DND-41 (cell line): ENCODE results near the gene TSSC4.

ENCODE experiments used
- ATAC-seq: fragments of 200-7000 bp; cut with Tn5 transposase; 3 replicates; pipeline ENCODE4 v1.9.1; 2021; ENCODE audit warnings: low read depth; ENCODE audit not compliant: insufficient read depth
- DNase-seq: peaks from one replicate; pipeline ENCODE4 v3.0.0-alpha.2; 2020
- H2AFZ ChIP-seq: 2 replicates; pipeline ENCODE4 v1.6.0; 2012; ENCODE audit warnings: low read depth, low read length
- H3K27ac ChIP-seq: 2 replicates; pipeline ENCODE4 v1.5.1; 2012; ENCODE audit warnings: low read length, inconsistent platforms
- H3K27me3 ChIP-seq: fragments of 200-600 bp; sonication (generic); 2 replicates; pipeline ENCODE4 v1.6.0; 2012; ENCODE audit warnings: low read length, mild to moderate bottlenecking, inconsistent platforms; ENCODE audit not compliant: insufficient read depth, poor library complexity
- H3K36me3 ChIP-seq: 2 replicates; pipeline ENCODE4 v1.5.1; 2012; ENCODE audit warnings: low read length, inconsistent platforms; ENCODE audit not compliant: insufficient read depth
- H3K4me1 ChIP-seq: 2 replicates; pipeline ENCODE4 v1.5.1; 2012; ENCODE audit warnings: mild to moderate bottlenecking, low read length; ENCODE audit not compliant: insufficient read depth
- H3K4me2 ChIP-seq: 2 replicates; pipeline ENCODE4 v1.6.0; 2012; ENCODE audit warnings: mild to moderate bottlenecking, moderate library complexity, low read length, inconsistent platforms; ENCODE audit not compliant: insufficient read depth
- H3K4me3 ChIP-seq, 2 experiments: fragments of 200-600 bp in 1 of 2; shearing (Covaris generic) in 1 of 2; 2 replicates each; pipeline ENCODE4 v1.5.1; 2012 to 2016; ENCODE audit warnings: inconsistent platforms in 2 of 2, low read length in 2 of 2, mild to moderate bottlenecking in 2 of 2, low read depth in 1 of 2, moderate library complexity in 1 of 2
- H3K79me2 ChIP-seq: 2 replicates; pipeline ENCODE4 v1.6.0; 2012; ENCODE audit warnings: low read length, inconsistent platforms; ENCODE audit not compliant: insufficient read depth
- H3K9ac ChIP-seq: 2 replicates; pipeline ENCODE4 v1.6.0; 2012; ENCODE audit warnings: low read depth, mild to moderate bottlenecking, inconsistent platforms, low read length, moderate library complexity
- H3K9me3 ChIP-seq: 2 replicates; pipeline ENCODE4 v1.5.1; 2012; ENCODE audit warnings: low read length, moderate library complexity, mild to moderate bottlenecking, inconsistent platforms; ENCODE audit not compliant: insufficient read depth, severe bottlenecking
- H4K20me1 ChIP-seq: 2 replicates; pipeline ENCODE4 v1.6.0; 2012; ENCODE audit warnings: low read length; ENCODE audit not compliant: insufficient read depth
- CTCF ChIP-seq: IDR thresholded peaks from 2 replicates; pipeline ENCODE4 v1.5.1; 2012; ENCODE audit warnings: borderline replicate concordance, low read length, moderate library complexity, mild to moderate bottlenecking; ENCODE audit not compliant: poor library complexity, severe bottlenecking; ENCODE audit errors: extremely low read depth
- EZH2 ChIP-seq: IDR thresholded peaks from 3 replicates; pipeline ENCODE4 v1.6.1; 2012; ENCODE audit warnings: borderline replicate concordance, low read depth, mild to moderate bottlenecking, moderate library complexity, low read length, inconsistent platforms; ENCODE audit not compliant: severe bottlenecking

TSSC4 gene

GRCh38 chr11:2432628-2433071, 32.1 kb downstream of the TSSC4 start:
- Histone ChIP-seq H3K4me1 (no peaks in the 10 kb centered on the region), H3K9ac (no peak overlapping the region), H3K27ac (no peak overlapping the region), H3K79me2 (no peaks in the 10 kb centered on the region), H3K4me2 (no peak overlapping the region), H4K20me1 (no peaks in the 10 kb centered on the region; the same call in 1 of the 2 replicates), H3K36me3 (no peaks in the 10 kb centered on the region), H3K4me3 (no peak overlapping the region), H2AFZ (no peak overlapping the region), H3K9me3 (no peaks in the 10 kb centered on the region), H3K27me3 (no peaks in the 10 kb centered on the region)
- no peak for TF ChIP-seq EZH2
- TF ChIP-seq CTCF = no peak
- ATAC-seq (no peak), DNase-seq (no peak)

- Histone ChIP-seq H2AFZ (no peak overlapping the region), H3K4me3 (no peak overlapping the region), H3K4me2 (no peak overlapping the region), H3K9ac (no peak overlapping the region), H3K4me1 (no peaks in the 10 kb centered on the region), H3K27ac (no peak overlapping the region), H3K79me2 (no peaks in the 10 kb centered on the region), H3K9me3 (no peaks in the 10 kb centered on the region), H4K20me1 (no peaks in the 10 kb centered on the region; the same call in 1 of the 2 replicates), H3K27me3 (no peaks in the 10 kb centered on the region), H3K36me3 (no peaks in the 10 kb centered on the region)
- no peak for TF ChIP-seq CTCF
- no peak for TF ChIP-seq EZH2
- DNase-seq (no peak), ATAC-seq (no peak)
Observed at GRCh38 chr11:2433106-2433925, 32.8 kb downstream of the TSSC4 start.

GRCh38 chr11:2434008-2434407, 33.5 kb downstream of the TSSC4 start:
- H3K4me3 ChIP-seq = no peak overlapping the region
- no peaks in the 10 kb centered on the region for H3K79me2 ChIP-seq
- H3K4me1 ChIP-seq = no peaks in the 10 kb centered on the region
- TF ChIP-seq EZH2 = no peak
- TF ChIP-seq CTCF = no peak
- H3K27ac ChIP-seq = no peak overlapping the region
- H2AFZ ChIP-seq = no peak overlapping the region
- H3K9ac ChIP-seq = no peak overlapping the region
- no peaks in the 10 kb centered on the region; the same call in 1 of the 2 replicates for H4K20me1 ChIP-seq
- H3K4me2 ChIP-seq = no peak overlapping the region
- DNase-seq (no peak), ATAC-seq (no peak)
- no peaks in the 10 kb centered on the region for H3K27me3 ChIP-seq
- H3K9me3 ChIP-seq = no peaks in the 10 kb centered on the region
- no peaks in the 10 kb centered on the region for H3K36me3 ChIP-seq
